ENCODE measurements around the gene LRRC72. TPM values are rescaled to one million over a fixed set of nuclear protein-coding genes. Genes with fewer than 3 reads are reported as not detected.

LRRC72 gene
- total and polyA plus RNA-seq, 9 of the 15 experiments (the other 6 are each of a cell fraction or from before 2014, with no cell fraction given), result 0.10 TPM; not detected in 8

- TF ChIP-seq CLOCK (CRISPR knock-in tag; IDR thresholded peaks at IDR 0.05; ENCODE audit: borderline replicate concordance) (no peak), ELK3 (CRISPR knock-in tag; IDR thresholded peaks at IDR 0.05) (no peak), ZNF316 (IDR thresholded peaks at IDR 0.05) (peak; percentile 82), MCM5 (IDR thresholded peaks at IDR 0.05; ENCODE audit: low read depth) (no peak), CEBPB (tag; IDR thresholded peaks at IDR 0.05) (peak; percentile 51; the same call in 1 of the 2 replicates), GMEB1 (CRISPR knock-in tag; IDR thresholded peaks at IDR 0.05) (no peak), ETV5 (CRISPR knock-in tag; IDR thresholded peaks at IDR 0.05; ENCODE audit: low read depth) (no peak), CEBPG (CRISPR knock-in tag; IDR thresholded peaks at IDR 0.05) (no peak), CEBPG (tag; conservative IDR thresholded peaks at IDR 0.05 in 1 of 2, IDR thresholded peaks at IDR 0.05 in 1 of 2) (peak in 1 of 2 experiments; percentile 62; a peak in 2 of 4 replicates), ZBTB12 (CRISPR knock-in tag; IDR thresholded peaks at IDR 0.05) (no peak), SAFB (IDR thresholded peaks at IDR 0.05; ENCODE audit: borderline replicate concordance, low read depth, low read length) (no peak)
These were observed 3.1 kb downstream of the LRRC72 start (continued) for GRCh38 chr7:16529697-16530096.
